K562 (cell line): ENCODE data around the gene AKR1A1. TPM values are rescaled to one million over a fixed set of nuclear protein-coding genes. Genes with fewer than 3 reads are reported as not detected.
A peak's percentile ranks its signal among the peaks of the same experiment; 100 is the strongest.

ENCODE experiments used
- BMI1 ChIP-seq: fragments of 150-350 bp; IDR thresholded peaks from 2 replicates; pipeline ENCODE4 v1.6.1; 2014; ENCODE audit warnings: low read length
- CAMTA2 ChIP-seq: fragments of 250-450 bp; sonication (Bioruptor Pico); conservative IDR thresholded peaks from 2 replicates; pipeline ENCODE4 v1.5.1; 2022
- EGR1 ChIP-seq: fragments of 450-650 bp; conservative IDR thresholded peaks from 2 replicates; pipeline ENCODE4 v1.6.1; 2017; ENCODE audit warnings: mild to moderate bottlenecking
- FOXA1 ChIP-seq: fragments of 450-650 bp; IDR thresholded peaks from 2 replicates; pipeline ENCODE4 v1.6.1; 2016; ENCODE audit warnings: mild to moderate bottlenecking, borderline replicate concordance
- HNRNPL ChIP-seq: fragments of 200-400 bp; formaldehyde crosslinking; IDR thresholded peaks from 2 replicates; pipeline ENCODE4 v1.6.1; 2017; ENCODE audit warnings: low read depth, mild to moderate bottlenecking, low read length
- MCM5 ChIP-seq: fragments of 450-650 bp; IDR thresholded peaks from 2 replicates; pipeline ENCODE4 v1.6.1; 2016; ENCODE audit warnings: low read depth
- MIER1 ChIP-seq: fragments of 450-650 bp; IDR thresholded peaks from 2 replicates; pipeline ENCODE4 v1.6.1; 2016; ENCODE audit warnings: antibody characterized with exemption, mild to moderate bottlenecking, low read depth
- NCOA6 ChIP-seq: fragments of 450-650 bp; IDR thresholded peaks from 2 replicates; pipeline ENCODE4 v1.6.1; 2017; ENCODE audit warnings: mild to moderate bottlenecking
- NR1H2 ChIP-seq: sonication (generic); formaldehyde crosslinking; IDR thresholded peaks from 2 replicates; pipeline ENCODE4 v1.4.0; 2020; ENCODE audit warnings: mild to moderate bottlenecking, missing genetic modification reagents
- SAP30 ChIP-seq: fragments of 200-600 bp; sonication (generic); IDR thresholded peaks from 2 replicates; pipeline ENCODE4 v1.6.1; 2012; ENCODE audit warnings: borderline replicate concordance, low read depth, mild to moderate bottlenecking, moderate library complexity, low read length, control low read depth, inconsistent platforms; ENCODE audit not compliant: insufficient read depth, poor library complexity, severe bottlenecking
- TEAD4 ChIP-seq, 2 experiments: sonication (generic) in 1 of 2; formaldehyde crosslinking in 1 of 2; IDR thresholded peaks; 2 replicates each; pipeline versions ENCODE4 v1.6.1 to v1.8.0; 2012 to 2022; ENCODE audit warnings: borderline replicate concordance in 1 of 2, inconsistent platforms in 1 of 2, low read length in 1 of 2, mild to moderate bottlenecking in 1 of 2, missing genetic modification reagents in 1 of 2
- U2AF1 ChIP-seq: fragments of 200-400 bp; formaldehyde crosslinking; optimal IDR thresholded peaks from 2 replicates; pipeline ENCODE3; 2017; ENCODE audit warnings: mild to moderate bottlenecking, low read depth, low read length, moderate library complexity
- ZBED1 ChIP-seq: IDR thresholded peaks from 2 replicates; pipeline ENCODE4 v1.6.1; 2014
- ZKSCAN8 ChIP-seq: fragments of 200-800 bp; sonication (Bioruptor generic); IDR thresholded peaks from 2 replicates; pipeline ENCODE4 v1.6.1; 2016; ENCODE audit warnings: missing genetic modification characterization, missing compliant biosample characterization
- ZNF165 ChIP-seq: fragments of 250-450 bp; sonication (Bioruptor Pico); IDR thresholded peaks from 2 replicates; pipeline ENCODE4 v1.4.0; 2020; ENCODE audit warnings: borderline replicate concordance
- polyA plus RNA-seq, 8 experiments: library from polyadenylated mRNA; depleted of rRNA in 4 of 8; stranded (reverse) in 5 of 8; unstranded in 3 of 8; fragments of >200 nt; fragmentation: Nextera tagmentation in 2 of 8; fragmentation: Illumina TruSeq in 1 of 8; extraction: Ambion mirVana in 2 of 8; extraction: Trizol in 1 of 8; gene quantifications; 2 replicates each; pipeline versions ENCODE4 v1.2.1 to v1.2.3, GENCODE V29; 2011 to 2014; ENCODE audit warnings: inconsistent platforms in 1 of 8, missing spikeins in 1 of 8
- total RNA-seq, 7 experiments: library from RNA; depleted of rRNA in 6 of 7; stranded (reverse); fragments of >200 nt in 6 of 7; fragmentation: Illumina TruSeq in 2 of 7; extraction: Trizol in 2 of 7; gene quantifications; 2 replicates each; pipeline versions ENCODE4 v1.2.1 to v1.2.3, GENCODE V29; 2011 to 2021; ENCODE audit warnings: low replicate concordance in 1 of 7
- TF ChIP-seq, protein P1 (sequence below), 2 experiments: fragments of 450-650 bp in 1 of 2; IDR thresholded peaks; 2 replicates each; pipeline ENCODE4 v1.6.1; 2011 to 2017; ENCODE audit warnings: low read depth in 2 of 2, antibody characterized with exemption in 1 of 2, borderline replicate concordance in 1 of 2, low read length in 1 of 2, mild to moderate bottlenecking in 1 of 2, mixed read lengths in 1 of 2; ENCODE audit not compliant: control insufficient read depth in 1 of 2
- TF ChIP-seq, protein P2 (sequence below): fragments of 200-400 bp; formaldehyde crosslinking; IDR thresholded peaks from 2 replicates; pipeline ENCODE4 v1.6.1; 2017; ENCODE audit warnings: mild to moderate bottlenecking, low read depth, low read length, moderate library complexity
- TF ChIP-seq, protein P3 (sequence below): fragments of 450-650 bp; IDR thresholded peaks from 2 replicates; pipeline ENCODE4 v1.6.1; 2017; ENCODE audit warnings: antibody characterized with exemption

AKR1A1 gene
- total and polyA plus RNA-seq, 9 of the 15 experiments (the other 6 are each of a cell fraction or from before 2014, with no cell fraction given), result 68.6 to 211 (median 132) TPM

- TF ChIP-seq, protein P1, sequence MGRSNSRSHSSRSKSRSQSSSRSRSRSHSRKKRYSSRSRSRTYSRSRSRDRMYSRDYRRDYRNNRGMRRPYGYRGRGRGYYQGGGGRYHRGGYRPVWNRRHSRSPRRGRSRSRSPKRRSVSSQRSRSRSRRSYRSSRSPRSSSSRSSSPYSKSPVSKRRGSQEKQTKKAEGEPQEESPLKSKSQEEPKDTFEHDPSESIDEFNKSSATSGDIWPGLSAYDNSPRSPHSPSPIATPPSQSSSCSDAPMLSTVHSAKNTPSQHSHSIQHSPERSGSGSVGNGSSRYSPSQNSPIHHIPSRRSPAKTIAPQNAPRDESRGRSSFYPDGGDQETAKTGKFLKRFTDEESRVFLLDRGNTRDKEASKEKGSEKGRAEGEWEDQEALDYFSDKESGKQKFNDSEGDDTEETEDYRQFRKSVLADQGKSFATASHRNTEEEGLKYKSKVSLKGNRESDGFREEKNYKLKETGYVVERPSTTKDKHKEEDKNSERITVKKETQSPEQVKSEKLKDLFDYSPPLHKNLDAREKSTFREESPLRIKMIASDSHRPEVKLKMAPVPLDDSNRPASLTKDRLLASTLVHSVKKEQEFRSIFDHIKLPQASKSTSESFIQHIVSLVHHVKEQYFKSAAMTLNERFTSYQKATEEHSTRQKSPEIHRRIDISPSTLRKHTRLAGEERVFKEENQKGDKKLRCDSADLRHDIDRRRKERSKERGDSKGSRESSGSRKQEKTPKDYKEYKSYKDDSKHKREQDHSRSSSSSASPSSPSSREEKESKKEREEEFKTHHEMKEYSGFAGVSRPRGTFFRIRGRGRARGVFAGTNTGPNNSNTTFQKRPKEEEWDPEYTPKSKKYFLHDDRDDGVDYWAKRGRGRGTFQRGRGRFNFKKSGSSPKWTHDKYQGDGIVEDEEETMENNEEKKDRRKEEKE (IDR thresholded peaks at IDR 0.05; ENCODE audit: borderline replicate concordance in 1 of 2, control insufficient read depth in 1 of 2, low read depth in 2 of 2, low read length in 1 of 2), result peak in 1 of 2 experiments; percentile 45; a peak in 1 of 4 replicates
- TF ChIP-seq, protein P2, sequence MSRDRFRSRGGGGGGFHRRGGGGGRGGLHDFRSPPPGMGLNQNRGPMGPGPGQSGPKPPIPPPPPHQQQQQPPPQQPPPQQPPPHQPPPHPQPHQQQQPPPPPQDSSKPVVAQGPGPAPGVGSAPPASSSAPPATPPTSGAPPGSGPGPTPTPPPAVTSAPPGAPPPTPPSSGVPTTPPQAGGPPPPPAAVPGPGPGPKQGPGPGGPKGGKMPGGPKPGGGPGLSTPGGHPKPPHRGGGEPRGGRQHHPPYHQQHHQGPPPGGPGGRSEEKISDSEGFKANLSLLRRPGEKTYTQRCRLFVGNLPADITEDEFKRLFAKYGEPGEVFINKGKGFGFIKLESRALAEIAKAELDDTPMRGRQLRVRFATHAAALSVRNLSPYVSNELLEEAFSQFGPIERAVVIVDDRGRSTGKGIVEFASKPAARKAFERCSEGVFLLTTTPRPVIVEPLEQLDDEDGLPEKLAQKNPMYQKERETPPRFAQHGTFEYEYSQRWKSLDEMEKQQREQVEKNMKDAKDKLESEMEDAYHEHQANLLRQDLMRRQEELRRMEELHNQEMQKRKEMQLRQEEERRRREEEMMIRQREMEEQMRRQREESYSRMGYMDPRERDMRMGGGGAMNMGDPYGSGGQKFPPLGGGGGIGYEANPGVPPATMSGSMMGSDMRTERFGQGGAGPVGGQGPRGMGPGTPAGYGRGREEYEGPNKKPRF, result no peak
- peak; percentile 85 for TF ChIP-seq EGR1
- TF ChIP-seq ZKSCAN8 (CRISPR knock-in tag), result no peak
- TF ChIP-seq, protein P3, sequence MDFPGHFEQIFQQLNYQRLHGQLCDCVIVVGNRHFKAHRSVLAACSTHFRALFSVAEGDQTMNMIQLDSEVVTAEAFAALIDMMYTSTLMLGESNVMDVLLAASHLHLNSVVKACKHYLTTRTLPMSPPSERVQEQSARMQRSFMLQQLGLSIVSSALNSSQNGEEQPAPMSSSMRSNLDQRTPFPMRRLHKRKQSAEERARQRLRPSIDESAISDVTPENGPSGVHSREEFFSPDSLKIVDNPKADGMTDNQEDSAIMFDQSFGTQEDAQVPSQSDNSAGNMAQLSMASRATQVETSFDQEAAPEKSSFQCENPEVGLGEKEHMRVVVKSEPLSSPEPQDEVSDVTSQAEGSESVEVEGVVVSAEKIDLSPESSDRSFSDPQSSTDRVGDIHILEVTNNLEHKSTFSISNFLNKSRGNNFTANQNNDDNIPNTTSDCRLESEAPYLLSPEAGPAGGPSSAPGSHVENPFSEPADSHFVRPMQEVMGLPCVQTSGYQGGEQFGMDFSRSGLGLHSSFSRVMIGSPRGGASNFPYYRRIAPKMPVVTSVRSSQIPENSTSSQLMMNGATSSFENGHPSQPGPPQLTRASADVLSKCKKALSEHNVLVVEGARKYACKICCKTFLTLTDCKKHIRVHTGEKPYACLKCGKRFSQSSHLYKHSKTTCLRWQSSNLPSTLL, result no peak
- TF ChIP-seq NR1H2 (CRISPR knock-in tag), result peak; percentile 98
- 0 out of 2 replicates have a peak, but pooled peaks have one; percentile 63 for TF ChIP-seq CAMTA2 (CRISPR knock-in tag)
- no peak for TF ChIP-seq FOXA1
- peak; percentile 46; the same call in 1 of the 2 replicates for TF ChIP-seq BMI1
- TF ChIP-seq TEAD4 (IDR thresholded peaks at IDR 0.05; ENCODE audit: low read length), result peak; percentile 60
- TF ChIP-seq TEAD4 (CRISPR knock-in tag; IDR thresholded peaks at IDR 0.05; ENCODE audit: borderline replicate concordance), result no peak
- TF ChIP-seq U2AF1, result peak; percentile 100
- TF ChIP-seq ZNF165 (CRISPR knock-in tag), result no peak
- no peak for TF ChIP-seq MCM5
- TF ChIP-seq SAP30, result peak; percentile 89
- peak; percentile 20; the same call in 1 of the 2 replicates for TF ChIP-seq NCOA6
- peak; percentile 22; the same call in 1 of the 2 replicates for TF ChIP-seq MIER1
- peak; percentile 86 for TF ChIP-seq HNRNPL
- TF ChIP-seq ZBED1, result peak; percentile 85
Observed at GRCh38 chr1:45521413-45522323, 29.0 kb upstream of the AKR1A1 start, which contains the start of gene PRDX1 (continued).
